Amniotic epithelial cell (primary cell): ENCODE results near the gene ERGIC3.
A peak's percentile ranks its signal among the peaks of the same experiment; 100 is the strongest.

Source experiments
- DNase-seq: peaks from one replicate; pipeline ENCODE4 v3.0.0-alpha.2; 2010; ENCODE audit warnings: low read depth

ERGIC3 gene

DNA sequence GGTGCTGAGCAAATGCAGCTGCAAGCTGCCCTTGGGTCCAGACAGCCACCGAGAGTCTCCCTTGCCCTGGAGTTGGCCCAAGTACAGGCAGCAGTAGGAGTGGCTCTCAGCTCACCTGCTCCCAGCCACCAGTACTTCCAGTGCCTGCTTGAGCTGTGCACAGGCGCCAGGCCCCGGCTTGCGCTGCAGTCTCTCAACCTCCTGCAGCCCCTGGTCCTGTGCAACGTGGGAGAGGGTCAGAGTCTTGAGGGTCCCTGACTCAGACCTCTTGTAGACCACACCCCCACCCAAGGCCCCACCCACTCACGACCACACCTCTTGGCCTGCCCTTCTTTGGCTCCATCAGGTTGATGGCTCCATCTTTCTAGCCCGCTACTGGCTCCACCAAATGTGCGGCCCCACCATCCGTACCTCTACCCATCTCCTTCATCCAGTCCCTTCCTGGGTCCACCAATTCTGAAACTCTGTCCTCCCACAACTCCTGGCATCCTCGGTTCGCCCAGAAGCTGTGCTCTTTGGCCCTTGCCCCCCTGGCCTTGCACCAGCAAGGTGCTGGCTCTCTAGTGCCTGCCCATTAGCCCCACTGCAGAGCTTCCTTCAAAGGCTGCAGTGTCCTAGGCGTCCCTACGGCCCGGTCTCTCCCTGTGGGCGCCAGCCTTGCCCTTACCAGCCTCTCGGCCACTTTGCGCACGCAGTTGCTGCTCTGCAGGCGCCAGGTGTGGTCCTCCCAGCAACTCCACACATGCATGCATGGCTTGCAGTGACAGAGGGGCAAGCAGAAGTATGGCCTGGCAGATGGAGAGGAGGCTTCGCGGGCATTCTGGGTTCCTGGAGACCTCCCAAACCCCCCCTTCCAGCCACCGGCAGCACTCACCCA, 57.3 kb downstream of the ERGIC3 start:
- DNase-seq = no peak

DNA sequence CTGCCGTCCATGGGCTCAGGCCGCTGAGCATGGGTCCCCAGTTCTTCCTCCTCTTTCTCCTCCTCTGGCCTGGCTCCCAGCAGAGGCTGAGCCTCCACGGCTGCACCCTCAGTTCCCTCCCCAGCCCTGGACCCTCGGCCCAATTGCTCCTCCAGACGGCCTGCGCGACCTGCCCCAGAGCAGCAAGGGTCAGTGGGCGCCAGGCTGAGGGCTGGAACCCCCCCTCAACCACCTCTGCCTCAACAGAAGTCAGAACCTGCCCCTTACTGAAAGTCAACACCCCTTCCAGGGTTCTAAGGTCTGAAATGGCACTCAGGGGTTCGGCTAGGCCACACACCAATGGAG, 57.9 kb downstream of the ERGIC3 start:
- no peak for DNase-seq

DNA sequence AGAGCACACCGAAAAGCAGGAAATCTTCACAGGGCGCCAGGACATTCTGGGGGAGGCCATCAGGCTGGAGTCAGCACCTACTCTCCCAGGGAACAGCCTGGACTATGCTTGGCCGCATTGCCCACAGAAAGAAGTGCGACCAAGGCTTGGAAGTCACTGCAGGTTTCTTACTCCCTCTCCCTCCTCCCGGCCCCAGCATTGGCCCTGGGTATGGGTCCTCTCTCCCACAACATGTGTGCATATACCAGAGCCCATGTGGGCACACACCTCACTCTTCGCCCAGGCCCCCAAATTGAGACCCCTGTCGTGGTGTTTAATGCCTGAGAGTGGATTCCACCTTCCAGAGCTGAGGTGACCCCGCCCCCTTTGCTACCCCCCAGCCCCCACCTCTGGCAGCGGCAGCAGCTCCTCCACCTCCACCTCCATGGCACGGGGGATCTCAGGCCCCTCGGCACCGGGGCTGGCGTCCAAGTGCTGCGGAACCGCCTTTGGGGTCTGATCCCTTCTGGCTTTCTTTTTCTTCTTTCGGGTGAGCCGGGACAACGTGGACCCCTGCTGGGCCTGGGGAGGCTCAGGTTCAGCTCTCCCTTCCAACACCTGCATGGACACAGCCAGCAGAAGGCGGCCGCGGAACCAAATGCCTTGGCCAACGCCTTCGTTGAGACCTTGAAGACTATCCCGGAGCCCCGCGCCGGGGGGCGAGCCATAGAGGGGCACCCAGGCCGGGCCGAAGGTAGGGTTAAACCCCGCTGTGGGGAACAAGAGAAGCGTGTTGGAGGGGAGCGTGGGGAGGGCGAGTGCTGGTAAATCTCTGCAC, 58.5 kb downstream of the ERGIC3 start:
- no peak for DNase-seq

DNA sequence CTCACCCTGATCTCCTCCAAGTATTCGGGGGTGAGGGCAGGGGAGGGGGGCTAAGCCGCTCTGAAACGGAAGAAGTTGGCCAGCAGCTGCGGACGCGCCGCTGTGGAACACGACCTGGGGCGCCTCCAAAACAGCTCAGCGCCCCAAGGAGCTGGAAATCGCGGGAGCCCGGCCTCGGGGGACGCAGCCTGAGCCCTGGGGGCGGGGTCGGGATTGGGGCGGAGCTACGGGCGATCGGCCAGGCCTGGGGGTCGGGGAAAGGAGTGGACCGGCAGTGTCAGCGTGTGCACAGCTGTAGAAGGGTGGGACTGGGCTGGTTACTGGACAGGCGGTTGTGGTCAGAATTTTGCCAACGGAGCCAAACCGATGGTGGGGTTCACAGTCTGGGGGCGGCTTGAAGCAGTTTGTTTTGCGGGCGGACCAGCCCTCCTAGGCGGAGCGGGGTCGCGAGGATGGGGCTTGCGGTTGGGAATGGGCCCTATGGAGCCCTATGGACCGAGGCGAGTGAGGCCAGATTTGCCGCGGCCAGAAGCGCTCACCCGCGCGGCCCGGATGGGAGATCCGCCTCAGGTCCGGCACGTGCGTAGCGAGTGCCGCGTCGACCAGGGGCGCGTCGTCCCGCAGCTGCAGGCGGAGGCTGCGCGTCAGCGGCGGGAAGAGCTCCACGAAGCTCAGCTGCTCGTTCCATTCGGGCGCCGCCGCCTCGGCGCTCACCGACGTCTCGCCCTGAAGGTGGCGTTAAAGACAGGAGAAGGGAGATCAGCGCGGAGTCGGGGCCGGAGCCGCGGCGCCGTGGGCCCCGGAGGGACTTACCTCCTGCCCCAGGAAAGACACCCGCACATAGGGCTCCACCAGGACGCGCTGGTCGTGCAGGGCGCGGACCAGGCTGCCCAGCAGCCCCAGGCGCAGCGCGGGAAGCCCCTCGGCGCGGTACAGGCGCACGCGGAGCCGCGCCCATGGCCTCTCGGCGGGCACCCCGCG, 59.4 kb downstream of the ERGIC3 start:
- peak; percentile 65 for DNase-seq

DNA sequence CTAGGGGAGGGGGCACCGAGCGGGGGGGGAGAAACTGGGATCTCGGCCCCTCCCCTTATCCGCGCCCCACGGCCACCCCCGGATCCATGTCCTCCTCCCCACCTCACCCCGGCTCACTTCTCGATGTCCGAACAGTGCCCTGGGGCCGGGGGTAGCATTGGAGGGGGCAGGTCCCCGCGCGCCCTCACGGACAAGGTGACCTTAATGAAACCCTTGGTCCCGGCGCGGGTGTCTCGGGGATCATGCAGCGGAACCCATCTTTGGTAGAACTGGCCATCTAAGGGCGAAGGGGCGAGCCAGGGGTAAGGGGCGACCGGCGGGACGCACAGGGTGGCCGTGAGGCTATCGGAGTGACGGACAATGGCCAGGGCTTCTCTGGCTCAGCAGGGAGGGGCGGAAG, 60.1 kb downstream of the ERGIC3 start:
- DNase-seq = no peak

DNA sequence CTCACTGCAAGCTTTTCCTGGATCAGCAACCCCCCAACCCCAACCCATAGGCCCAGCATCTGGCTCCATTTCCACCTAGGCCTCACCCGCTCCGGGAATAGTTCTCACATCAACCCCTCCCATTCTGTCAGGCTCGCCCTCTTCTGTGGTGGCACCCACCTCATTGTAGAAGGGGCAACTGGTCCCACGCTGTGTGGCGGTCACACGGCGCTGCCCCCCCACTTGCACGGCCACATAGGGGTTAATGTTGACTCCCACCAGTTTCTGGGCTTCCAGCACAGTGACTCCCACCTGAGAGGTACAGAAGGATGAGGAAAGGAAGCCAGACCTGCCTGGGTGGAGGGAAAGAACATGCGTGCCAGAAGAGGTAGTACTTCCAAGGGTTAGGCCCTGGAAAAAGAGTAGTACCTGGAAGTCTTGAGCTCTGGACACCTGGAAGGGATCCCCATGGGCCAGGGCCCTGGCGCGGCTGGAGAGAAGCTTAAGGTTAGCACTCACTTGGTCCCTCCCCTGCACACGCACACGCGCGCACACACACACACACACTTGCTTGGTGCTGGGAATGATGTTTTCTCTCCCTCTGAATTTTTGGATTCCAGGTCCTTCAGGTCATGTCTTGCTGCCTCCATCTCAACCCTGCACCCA, 61.1 kb downstream of the ERGIC3 start:
- DNase-seq = no peak

DNA sequence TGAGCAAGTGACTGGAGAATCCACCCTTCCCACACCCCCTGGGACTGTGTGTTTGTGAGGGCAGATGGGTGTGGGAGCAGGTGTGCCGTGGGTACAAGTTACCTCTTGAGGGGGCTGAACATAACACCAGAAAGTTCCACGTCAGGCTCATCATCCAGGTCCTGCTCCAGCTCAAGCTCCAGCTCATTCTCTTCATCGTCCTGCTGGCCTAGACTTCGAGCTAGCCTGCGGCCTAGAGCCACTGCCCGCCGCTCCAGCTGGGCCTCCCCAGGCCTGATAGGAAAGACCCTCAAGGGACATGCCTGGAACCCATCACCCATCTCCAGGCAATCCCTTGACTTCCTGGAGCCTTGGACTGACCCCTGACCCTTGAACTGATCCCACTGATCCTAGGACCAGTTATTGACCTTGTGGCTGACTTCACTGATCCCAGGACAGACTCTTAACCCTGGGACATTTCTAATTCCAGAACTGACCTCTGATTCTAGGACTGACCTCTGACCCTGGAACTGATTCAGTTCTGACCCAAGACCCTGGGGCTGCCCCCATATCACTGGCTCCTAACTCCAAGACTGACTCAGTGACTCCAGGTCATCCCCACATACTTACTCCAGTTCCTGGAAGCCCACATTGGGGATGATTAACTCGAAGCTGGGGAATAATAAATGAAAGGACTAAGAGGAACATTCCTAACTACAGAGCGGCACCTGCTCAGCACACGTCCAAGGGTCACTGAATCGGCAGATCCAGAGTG, 62.0 kb downstream of the ERGIC3 start:
- no peak for DNase-seq

DNA sequence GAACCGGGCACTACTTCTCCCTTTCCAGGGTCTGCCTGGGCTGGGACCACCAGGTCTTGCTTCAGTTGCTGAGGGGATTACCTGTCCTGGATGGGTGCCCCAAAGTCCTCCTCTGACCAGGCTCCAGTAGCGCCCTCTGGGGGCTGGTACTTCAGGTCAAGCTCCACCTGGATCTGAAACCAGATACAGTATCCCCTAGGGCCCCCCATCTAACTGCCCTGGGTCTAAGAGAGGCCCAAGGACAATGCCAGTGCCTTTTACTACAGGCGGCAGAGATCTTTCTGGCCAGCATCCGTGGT, 62.5 kb downstream of the ERGIC3 start:
- DNase-seq = peak; percentile 15

DNA sequence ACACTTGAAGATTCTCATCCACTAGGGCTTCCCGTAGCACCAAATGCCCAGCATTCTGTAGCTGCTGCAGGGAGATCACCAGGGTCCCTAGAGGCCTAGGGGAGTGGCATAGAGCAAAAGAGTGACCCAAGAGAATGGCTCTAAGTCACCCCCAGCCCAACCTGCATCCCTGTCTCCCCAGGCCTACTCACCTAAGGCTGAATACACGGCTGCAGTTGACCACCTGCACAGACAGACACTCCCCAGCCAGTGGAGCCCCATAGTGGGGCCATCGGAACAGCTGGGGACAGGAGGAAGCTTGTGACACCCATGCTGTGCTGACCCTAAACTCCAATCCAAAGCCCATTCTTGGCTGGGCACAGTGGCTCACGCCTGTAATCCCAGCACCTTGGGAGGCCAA, 64.2 kb downstream of the ERGIC3 start:
- no peak for DNase-seq
